ENCODE data around the gene RAD51D.

DNA sequence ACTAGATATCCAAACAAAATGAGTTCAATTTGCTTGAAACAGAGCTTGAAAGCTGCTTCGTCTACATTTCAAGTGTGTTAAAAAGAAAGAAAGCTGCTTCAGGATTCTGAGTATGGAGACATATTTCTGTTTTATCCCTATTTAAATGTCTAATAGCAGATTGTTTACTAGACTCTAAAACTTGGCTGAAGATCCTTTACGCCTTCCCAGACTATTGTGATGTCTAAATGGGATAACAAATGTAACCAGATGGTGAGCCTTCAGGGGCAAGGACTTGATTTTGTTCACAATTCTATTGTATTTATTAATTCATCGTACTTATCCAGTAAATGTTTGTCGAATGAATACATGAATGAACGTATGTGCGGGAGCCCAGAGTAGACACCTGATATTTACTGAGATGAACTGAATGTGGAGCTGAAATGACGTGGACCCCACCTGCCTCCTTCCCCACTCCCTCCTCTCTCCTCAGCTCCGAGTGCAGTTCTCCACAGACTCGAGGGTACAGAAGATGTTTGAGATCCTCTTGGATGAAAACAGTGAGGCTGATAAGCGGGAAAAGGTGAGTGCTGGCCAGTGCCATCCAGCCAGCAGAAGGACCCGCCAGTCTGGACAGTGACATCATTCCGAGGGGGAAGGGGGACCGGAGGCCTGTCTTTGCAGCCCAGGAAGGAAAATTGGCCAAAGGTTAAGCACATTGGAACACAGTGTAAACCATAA is 32.9 kb upstream of the RAD51D start:
- TF ChIP-seq, protein P1, sequence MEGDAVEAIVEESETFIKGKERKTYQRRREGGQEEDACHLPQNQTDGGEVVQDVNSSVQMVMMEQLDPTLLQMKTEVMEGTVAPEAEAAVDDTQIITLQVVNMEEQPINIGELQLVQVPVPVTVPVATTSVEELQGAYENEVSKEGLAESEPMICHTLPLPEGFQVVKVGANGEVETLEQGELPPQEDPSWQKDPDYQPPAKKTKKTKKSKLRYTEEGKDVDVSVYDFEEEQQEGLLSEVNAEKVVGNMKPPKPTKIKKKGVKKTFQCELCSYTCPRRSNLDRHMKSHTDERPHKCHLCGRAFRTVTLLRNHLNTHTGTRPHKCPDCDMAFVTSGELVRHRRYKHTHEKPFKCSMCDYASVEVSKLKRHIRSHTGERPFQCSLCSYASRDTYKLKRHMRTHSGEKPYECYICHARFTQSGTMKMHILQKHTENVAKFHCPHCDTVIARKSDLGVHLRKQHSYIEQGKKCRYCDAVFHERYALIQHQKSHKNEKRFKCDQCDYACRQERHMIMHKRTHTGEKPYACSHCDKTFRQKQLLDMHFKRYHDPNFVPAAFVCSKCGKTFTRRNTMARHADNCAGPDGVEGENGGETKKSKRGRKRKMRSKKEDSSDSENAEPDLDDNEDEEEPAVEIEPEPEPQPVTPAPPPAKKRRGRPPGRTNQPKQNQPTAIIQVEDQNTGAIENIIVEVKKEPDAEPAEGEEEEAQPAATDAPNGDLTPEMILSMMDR (optimal IDR thresholded peaks at IDR 0.05 in 1 of 3, IDR thresholded peaks at IDR 0.05 in 1 of 3, conservative IDR thresholded peaks at IDR 0.05 in 1 of 3; ENCODE audit: extremely low read depth in 1 of 3, insufficient read depth in 2 of 3, low read length in 3 of 3), result no peak
- no peak for TF ChIP-seq EZH2 (IDR thresholded peaks at IDR 0.05; ENCODE audit: low read length)

Measured in keratinocyte (primary cell).